ENCODE results near the gene PAWR.

The PAWR gene

DNA sequence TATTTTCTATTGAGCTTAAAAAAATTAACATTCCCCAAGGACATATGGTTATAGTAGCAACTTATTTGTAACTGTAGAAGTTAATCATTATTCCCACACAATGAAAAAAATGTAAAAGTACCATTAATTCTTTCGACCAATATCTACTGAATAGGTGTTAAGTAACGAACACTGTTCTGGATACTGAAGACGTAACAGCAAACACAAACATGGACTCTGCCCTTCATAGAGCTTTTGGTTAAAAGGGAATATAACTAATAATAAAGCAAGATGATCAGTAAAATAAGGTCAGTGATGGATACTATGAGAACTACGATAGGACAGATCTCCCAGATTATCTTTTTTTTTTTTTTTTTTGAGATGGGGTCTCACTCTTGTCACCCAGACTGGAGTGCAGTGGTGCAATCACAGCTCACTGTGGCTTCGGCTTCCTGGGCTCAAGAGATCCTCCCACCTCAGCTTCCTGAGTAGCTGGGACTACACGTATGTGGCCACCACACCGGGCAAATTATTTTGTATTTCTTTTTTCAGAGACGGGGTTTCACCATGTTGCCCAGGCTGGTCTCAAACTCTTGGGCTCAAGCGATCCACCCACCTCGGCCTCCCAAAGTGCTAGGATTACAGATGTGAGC lies 93.9 kb downstream of the PAWR start:
- Histone ChIP-seq H3F3A (ENCODE audit: control insufficient read depth, insufficient read depth) (no peaks in the 10 kb centered on the region), H3K4me1 (ENCODE audit: control insufficient read depth, low read length) (no peaks in the 10 kb centered on the region), H4K20me1 (ENCODE audit: control insufficient read depth, insufficient read depth, low read depth, low read length) (no peaks in the 10 kb centered on the region; the same call in 1 of the 2 replicates), H3K9me2 (replicated peaks; ENCODE audit: control insufficient read depth, low read length) (no peaks in the 10 kb centered on the region), H3K79me2 (ENCODE audit: control insufficient read depth, low read length) (peaks cover 8% of the 10 kb centered on the region), H3K4me2 (ENCODE audit: low read length) (no peak overlapping the region), H3K27ac (ENCODE audit: low read depth, low read length) (no peak overlapping the region), H3K4me3 (ENCODE audit: low read length) (no peak overlapping the region), H3K9me3 (ENCODE audit: control insufficient read depth, insufficient read depth, low read length) (no peaks in the 10 kb centered on the region), H3K27me3 (ENCODE audit: control insufficient read depth, low read length) (no peaks in the 10 kb centered on the region), H3K36me3 (ENCODE audit: control insufficient read depth, low read length) (peaks cover 32% of the 10 kb centered on the region)
- no peak for TF ChIP-seq CTCF (IDR thresholded peaks at IDR 0.05; ENCODE audit: low read depth, low read length, poor library complexity, severe bottlenecking)
- no peak for TF ChIP-seq EZH2phosphoT487 (IDR thresholded peaks at IDR 0.05; ENCODE audit: borderline replicate concordance, low read length)

DNA sequence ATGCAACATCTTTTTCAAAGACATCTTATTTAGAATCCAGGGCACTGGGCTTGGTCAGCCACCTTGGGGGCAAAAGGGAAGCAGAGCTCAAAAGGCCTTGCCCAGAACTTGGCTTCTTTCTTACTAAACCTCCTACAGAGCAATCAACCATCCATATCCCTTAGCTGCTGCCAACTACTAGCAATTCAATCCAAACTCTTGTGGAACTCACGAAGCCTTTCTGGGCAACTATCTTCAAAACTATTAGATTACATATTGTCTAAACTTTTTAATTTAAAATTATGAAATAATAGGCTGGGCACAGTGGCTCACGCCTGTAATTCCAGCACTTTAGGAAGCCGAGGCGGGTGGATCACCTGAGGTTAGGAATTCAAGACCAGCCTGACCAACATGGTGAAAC lies 95.5 kb downstream of the PAWR start:
- Histone ChIP-seq H4K20me1 (ENCODE audit: control insufficient read depth, insufficient read depth, low read depth, low read length) (no peaks in the 10 kb centered on the region; the same call in 1 of the 2 replicates), H3K9me3 (ENCODE audit: control insufficient read depth, insufficient read depth, low read length) (no peaks in the 10 kb centered on the region), H3K36me3 (ENCODE audit: control insufficient read depth, low read length) (peaks cover 42% of the 10 kb centered on the region), H3K9me2 (replicated peaks; ENCODE audit: control insufficient read depth, low read length) (no peaks in the 10 kb centered on the region), H3K4me3 (ENCODE audit: low read length) (no peak overlapping the region), H3K27me3 (ENCODE audit: control insufficient read depth, low read length) (no peaks in the 10 kb centered on the region), H3K79me2 (ENCODE audit: control insufficient read depth, low read length) (peaks cover 3% of the 10 kb centered on the region; the same call in 1 of the 2 replicates), H3F3A (ENCODE audit: control insufficient read depth, insufficient read depth) (no peaks in the 10 kb centered on the region), H3K4me1 (ENCODE audit: control insufficient read depth, low read length) (no peaks in the 10 kb centered on the region), H3K27ac (ENCODE audit: low read depth, low read length) (no peak overlapping the region), H3K4me2 (ENCODE audit: low read length) (no peak overlapping the region)
- no peak for TF ChIP-seq EZH2phosphoT487 (IDR thresholded peaks at IDR 0.05; ENCODE audit: borderline replicate concordance, low read length)
- TF ChIP-seq CTCF (IDR thresholded peaks at IDR 0.05; ENCODE audit: low read depth, low read length, poor library complexity, severe bottlenecking) = no peak

DNA sequence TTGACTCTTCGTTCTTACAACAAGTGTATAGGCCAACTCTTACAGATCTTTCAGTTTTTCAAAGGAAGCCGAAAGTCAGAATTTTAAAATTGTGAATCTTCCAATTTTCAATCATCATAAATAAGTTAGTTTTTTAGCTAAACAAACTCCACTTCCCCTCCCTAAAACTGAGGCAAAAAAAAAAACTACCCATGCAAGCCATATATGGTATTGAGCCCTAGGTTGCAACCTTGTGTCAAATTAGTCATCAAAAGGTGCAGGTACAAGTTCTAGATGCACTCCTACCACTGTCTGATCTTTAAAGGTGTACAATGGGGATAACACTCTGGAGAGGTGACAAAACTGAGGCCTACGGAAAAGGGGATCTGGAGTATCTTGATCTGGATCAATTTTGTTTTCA lies 97.9 kb downstream of the PAWR start:
- Histone ChIP-seq H3K36me3 (ENCODE audit: control insufficient read depth, low read length) (peaks cover 44% of the 10 kb centered on the region), H3K4me2 (ENCODE audit: low read length) (no peak overlapping the region), H3K9me3 (ENCODE audit: control insufficient read depth, insufficient read depth, low read length) (no peaks in the 10 kb centered on the region), H3F3A (ENCODE audit: control insufficient read depth, insufficient read depth) (no peaks in the 10 kb centered on the region), H3K4me1 (ENCODE audit: control insufficient read depth, low read length) (0 out of 2 replicates have a peak, but pooled peaks cover 4% of the 10 kb centered on the region), H4K20me1 (ENCODE audit: control insufficient read depth, insufficient read depth, low read depth, low read length) (no peaks in the 10 kb centered on the region; the same call in 1 of the 2 replicates), H3K27me3 (ENCODE audit: control insufficient read depth, low read length) (no peaks in the 10 kb centered on the region), H3K79me2 (ENCODE audit: control insufficient read depth, low read length) (peaks cover 2% of the 10 kb centered on the region; the same call in 1 of the 2 replicates), H3K27ac (ENCODE audit: low read depth, low read length) (no peak overlapping the region), H3K9me2 (replicated peaks; ENCODE audit: control insufficient read depth, low read length) (no peaks in the 10 kb centered on the region), H3K4me3 (ENCODE audit: low read length) (no peak overlapping the region)
- TF ChIP-seq EZH2phosphoT487 (IDR thresholded peaks at IDR 0.05; ENCODE audit: borderline replicate concordance, low read length) (no peak), CTCF (IDR thresholded peaks at IDR 0.05; ENCODE audit: low read depth, low read length, poor library complexity, severe bottlenecking) (no peak)

Measured in DOHH2 (cell line).